ENCODE data around the gene HDAC4. TPM values are rescaled to one million over a fixed set of nuclear protein-coding genes. Genes with fewer than 3 reads are reported as not detected.

Gene HDAC4
- total RNA-seq, 1 experiment from 2014 or later: 40.1 TPM

- no peak overlapping the region for H3K4me3 ChIP-seq (ENCODE audit: low read depth in 2 of 2, low read length in 2 of 2)
- no peak for ATAC-seq
- in situ Hi-C loops (cut with HindIII; ENCODE audit: low pct_unique_long_range_greater_than_20kb, low sequenced_read_pairs): no loop called here
- TF ChIP-seq POLR2AphosphoS5 (IDR thresholded peaks at IDR 0.05; ENCODE audit: low read depth, low read length): no peak
- TF ChIP-seq CTCF (IDR thresholded peaks at IDR 0.05): no peak
- no peak for TF ChIP-seq SIN3A (IDR thresholded peaks at IDR 0.05; ENCODE audit: borderline replicate concordance, insufficient read depth, low read depth, low read length)
- no peak for TF ChIP-seq REST (IDR thresholded peaks at IDR 0.05; ENCODE audit: insufficient read depth in 1 of 2, low read depth in 2 of 2, low read length in 1 of 2)
- no peak for TF ChIP-seq TCF7L2 (IDR thresholded peaks at IDR 0.05; ENCODE audit: low read depth, low read length)
- peaks cover 5% of the 10 kb centered on the region for H3K4me1 ChIP-seq (ENCODE audit: control insufficient read depth, insufficient read depth, low read length)
- no peaks in the 10 kb centered on the region for H3K9me3 ChIP-seq (ENCODE audit: control insufficient read depth, insufficient read depth, low read depth, low read length)
- intact Hi-C loops (cut with micrococcal nuclease; ENCODE audit: unreplicated experiment): loop anchor here (10.0 kb wide), 1 partner anchor 75 kb away; no protein-coding TSS in a partner anchor
- peaks cover 6% of the 10 kb centered on the region for H3K27me3 ChIP-seq (ENCODE audit: control insufficient read depth, insufficient read depth, low read length)
- BruUV-seq (replicated peaks): no TSS peak
- no peak for DNase-seq (ENCODE audit: low read depth, low spot score)
- POLR2A ChIA-PET: no interaction called here
- H3K36me3 ChIP-seq (ENCODE audit: control insufficient read depth, insufficient read depth, low read length): no peaks in the 10 kb centered on the region
- CTCF ChIA-PET: no interaction called here
- no peak overlapping the region for H3K27ac ChIP-seq (ENCODE audit: low read length)
These were observed 370.9 kb downstream of the HDAC4 start for GRCh38 chr2:239029958-239030357.

GRCh38 chr2:239028253-239028619 is 372.6 kb downstream of the HDAC4 start:
- Histone ChIP-seq H3K27ac (ENCODE audit: low read length) (no peak overlapping the region), H3K27me3 (ENCODE audit: control insufficient read depth, insufficient read depth, low read length) (peaks cover 6% of the 10 kb centered on the region), H3K36me3 (ENCODE audit: control insufficient read depth, insufficient read depth, low read length) (no peaks in the 10 kb centered on the region), H3K4me1 (ENCODE audit: control insufficient read depth, insufficient read depth, low read length) (no peaks in the 10 kb centered on the region), H3K4me3 (ENCODE audit: low read depth in 2 of 2, low read length in 2 of 2) (no peak overlapping the region), H3K9me3 (ENCODE audit: control insufficient read depth, insufficient read depth, low read depth, low read length) (no peaks in the 10 kb centered on the region)
- no peak for TF ChIP-seq CTCF (IDR thresholded peaks at IDR 0.05)
- POLR2A ChIA-PET: interaction anchor here (0.5 kb wide), 1 partner anchor 89 kb away, joined by 5 read pairs; no protein-coding TSS in a partner anchor
- no TSS peak for BruUV-seq (replicated peaks)
- DNase-seq (ENCODE audit: low read depth, low spot score): no peak
- ATAC-seq: no peak
- CTCF ChIA-PET: no interaction called here
- in situ Hi-C loops (cut with HindIII; ENCODE audit: low pct_unique_long_range_greater_than_20kb, low sequenced_read_pairs): no loop called here
- intact Hi-C loops (cut with micrococcal nuclease; ENCODE audit: unreplicated experiment): no loop called here
